Sciatic nerve (tissue), 2 donors: ENCODE results near the gene SART1. TPM values are rescaled to one million over a fixed set of nuclear protein-coding genes. Genes with fewer than 3 reads are reported as not detected.
"Not testable (repeated sequence)": the region's sequence is repeated elsewhere in the genome, so short reads cannot be mapped to it uniquely, and the experiment has no call there.

Source experiments
- ATAC-seq: fragments of 200-7000 bp; cut with Tn5 transposase; one replicate; pipeline ENCODE4 v1.9.1; 2020; ENCODE audit warnings: mild to moderate bottlenecking, moderate library complexity
- DNase-seq: peaks from one replicate; pipeline ENCODE4 v3.0.0-alpha.2; 2020; ENCODE audit warnings: low spot score
- intact Hi-C: fragments of 100-400 bp; cut with DNase I; formaldehyde crosslinking; loops from one replicate; pipeline ENCODE4 v1.14.2; 2022
- total RNA-seq: library from RNA; stranded (reverse); fragmentation: NEBNext Ultra II Directional; extraction: Animal tissue kit (Norgen Biotek cat#: 25700); gene quantifications from one replicate; pipeline ENCODE4 v1.2.1, GENCODE V29; 2021
- donor health status: DM: no; HTN: no; CAD: no.
- donor health status: DM: no; HTN: no; CAD: no.

Gene SART1
- total RNA-seq, 1 donor from 2014 or later = 51.0 TPM

DNA sequence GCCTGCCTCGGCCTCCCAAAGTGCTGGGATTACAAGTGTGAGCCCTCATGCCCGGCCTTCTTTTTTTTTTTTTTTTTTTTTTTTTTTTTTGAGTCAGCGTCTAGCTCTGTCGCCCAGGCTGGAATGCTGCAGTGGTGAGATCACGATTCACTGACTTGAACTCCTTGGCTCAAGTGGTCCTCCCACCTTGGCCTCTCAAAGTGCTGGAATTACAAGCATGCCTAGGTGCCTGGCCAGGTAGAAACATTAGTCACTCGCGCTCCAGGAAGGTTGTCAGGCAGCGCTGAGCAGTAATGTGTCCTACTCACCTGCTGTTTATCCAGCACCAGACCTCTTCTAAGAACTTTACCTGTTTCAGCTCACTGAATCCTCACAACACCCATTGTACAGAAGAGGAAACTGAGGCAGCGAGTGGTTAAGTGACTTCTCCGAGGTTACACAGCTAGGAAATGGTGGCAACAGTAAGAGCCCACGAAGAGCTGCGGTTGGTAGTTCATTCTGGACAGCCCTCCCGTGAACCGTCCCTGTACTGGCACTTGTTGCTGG lies 49.8 kb downstream of the SART1 start:
- ATAC-seq (no peak), DNase-seq (no peak)
- intact Hi-C loops = no loop called here

DNA sequence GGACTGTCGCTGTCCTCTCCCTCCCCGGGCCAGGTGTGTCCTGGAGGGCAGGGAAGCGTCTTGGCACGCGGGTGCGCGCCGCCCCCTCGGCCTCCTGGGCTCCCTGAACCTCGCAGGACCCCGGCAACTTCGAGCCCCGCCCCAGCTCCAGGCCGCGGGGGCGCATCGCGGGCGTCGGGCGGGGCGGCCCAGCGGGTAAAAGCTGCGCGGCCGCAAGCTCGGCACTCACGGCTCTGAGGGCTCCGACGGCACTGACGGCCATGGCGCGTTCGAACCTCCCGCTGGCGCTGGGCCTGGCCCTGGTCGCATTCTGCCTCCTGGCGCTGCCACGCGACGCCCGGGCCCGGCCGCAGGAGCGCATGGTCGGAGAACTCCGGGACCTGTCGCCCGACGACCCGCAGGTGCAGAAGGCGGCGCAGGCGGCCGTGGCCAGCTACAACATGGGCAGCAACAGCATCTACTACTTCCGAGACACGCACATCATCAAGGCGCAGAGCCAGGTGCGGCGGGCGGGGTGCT lies 50.3 kb downstream of the SART1 start, which contains the start of gene CST6:
Gene CST6 (plus strand): TSS at position 224 of the 519 bp plus-strand sequence. CDS start 37 bp downstream, at position 261.
- intact Hi-C loops = no loop called here
- ATAC-seq (no peak), DNase-seq (no peak)

GRCh38 chr11:66012371-66012945 lies 50.9 kb downstream of the SART1 start:
- no peak for DNase-seq
- intact Hi-C loops = no loop called here
- ATAC-seq = no peak

GRCh38 chr11:66012946-66013761 lies 51.6 kb downstream of the SART1 start:
- intact Hi-C loops = no loop called here
- ATAC-seq = no peak
- no peak for DNase-seq

GRCh38 chr11:66013762-66014100 lies 52.2 kb downstream of the SART1 start:
- ATAC-seq (no peak), DNase-seq (no peak)
- intact Hi-C loops = no loop called here

DNA sequence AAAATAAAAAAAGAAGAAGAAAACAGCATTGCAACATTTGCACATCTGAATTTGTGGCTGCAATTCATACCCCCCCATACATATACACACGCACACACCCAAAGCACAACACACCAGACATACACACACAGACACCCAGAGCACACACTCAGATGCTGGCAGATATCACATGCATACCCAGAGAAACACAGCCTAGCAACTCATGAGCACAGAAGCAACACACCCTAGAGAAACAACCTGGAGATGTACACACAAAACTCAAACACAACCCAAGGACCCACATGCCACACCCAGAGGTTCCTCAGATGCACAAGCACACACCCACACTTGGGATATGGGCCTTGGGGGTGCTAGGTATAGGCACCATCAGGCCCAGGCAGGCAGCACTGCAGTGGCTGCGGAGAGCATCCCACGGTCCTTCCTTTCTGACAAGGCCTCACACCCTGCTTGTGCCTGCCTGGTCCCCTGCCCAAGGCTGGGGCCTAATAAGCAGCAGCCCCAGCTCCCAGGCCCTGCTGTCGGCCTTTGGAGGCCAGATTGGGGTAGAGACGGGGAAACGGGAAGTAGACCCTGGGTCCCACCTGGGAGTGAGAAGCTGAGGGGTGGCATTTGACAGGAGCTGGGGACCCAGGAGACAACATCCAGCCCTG lies 53.4 kb downstream of the SART1 start:
- ATAC-seq = no peak
- intact Hi-C loops = no loop called here
- no peak for DNase-seq

DNA sequence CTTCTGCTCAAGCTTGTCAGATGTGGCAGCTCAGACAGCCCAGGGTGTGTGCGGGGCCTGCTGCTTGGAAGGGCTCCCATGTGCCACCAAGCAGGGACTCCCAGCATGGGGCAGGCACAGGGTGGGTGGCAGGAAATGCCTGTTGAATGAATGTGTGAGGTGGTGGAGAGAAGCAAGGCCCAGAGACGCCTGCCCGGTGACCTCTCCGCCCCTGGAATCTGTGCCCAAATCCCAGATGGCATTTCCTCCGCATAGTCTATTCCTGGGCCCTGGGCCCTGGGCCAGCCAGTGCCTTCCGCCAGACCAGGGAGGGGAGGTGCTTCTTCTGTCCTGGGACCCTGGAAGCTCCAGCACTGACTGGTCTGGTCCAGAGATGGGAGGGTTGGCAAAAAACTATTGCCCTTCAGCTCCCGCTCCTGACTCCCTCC lies 53.9 kb downstream of the SART1 start:
- DNase-seq (no peak), ATAC-seq (no peak)
- intact Hi-C loops = no loop called here

DNA sequence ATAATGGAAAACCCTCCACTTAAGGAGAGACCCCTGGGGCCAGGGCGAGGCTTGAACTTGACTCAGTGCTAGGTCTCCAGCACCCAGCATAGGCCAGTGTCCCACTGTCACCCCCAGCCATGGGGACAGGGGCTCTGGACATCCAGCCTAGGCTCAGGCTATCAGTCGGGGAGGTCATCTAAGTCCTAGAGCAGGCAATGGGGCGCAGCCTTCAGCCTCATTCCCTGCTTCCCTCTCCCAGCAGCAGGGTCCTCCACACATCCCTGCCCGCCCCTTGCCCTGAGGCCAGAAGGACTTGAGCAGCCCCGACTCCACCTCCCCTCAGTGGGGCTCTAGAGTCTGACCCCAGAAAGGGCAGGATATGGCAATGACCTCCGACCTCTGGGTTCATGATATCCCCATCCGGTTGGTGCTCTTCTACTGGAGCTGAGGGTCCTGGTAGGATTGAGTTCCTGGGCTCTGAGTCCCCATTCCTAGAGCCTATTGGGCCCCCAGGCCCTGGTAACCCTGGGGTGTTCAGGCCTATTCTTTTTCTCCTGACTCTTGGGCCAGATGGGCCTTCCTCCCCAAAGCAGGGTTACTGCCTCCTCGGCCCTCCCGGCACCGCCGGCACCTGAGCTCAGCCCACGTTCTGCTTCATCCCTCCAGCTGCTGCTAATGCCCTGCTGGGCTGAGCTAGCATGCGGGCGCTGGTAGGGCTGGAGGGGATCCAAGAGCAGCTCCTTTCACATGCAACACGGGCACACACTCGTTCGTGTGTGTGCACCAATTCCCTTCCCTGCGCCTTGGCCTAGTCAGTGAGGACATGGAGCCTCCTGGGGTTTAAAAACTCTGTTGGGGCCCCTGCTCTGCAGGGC lies 54.6 kb downstream of the SART1 start:
- intact Hi-C loops = no loop called here
- ATAC-seq (no peak), DNase-seq (no peak)

DNA sequence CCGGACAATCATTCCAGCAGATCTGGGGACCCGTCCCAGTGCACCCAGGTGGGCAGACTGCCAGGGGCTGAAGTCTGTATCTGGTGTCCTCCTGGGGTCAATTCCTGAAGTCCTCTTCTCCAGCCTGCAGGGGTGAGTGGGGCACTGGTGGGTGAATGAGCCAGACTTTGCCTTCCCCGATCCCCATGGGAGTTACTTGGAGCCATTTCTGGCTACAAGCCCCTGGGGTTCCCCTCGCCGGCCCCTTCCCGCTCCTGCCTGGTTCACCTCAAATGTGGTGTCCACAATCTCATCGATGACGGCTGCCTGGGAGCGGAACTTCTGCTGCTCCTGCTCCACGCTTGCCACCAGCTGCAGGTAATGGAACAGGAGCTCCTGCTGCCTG lies 55.3 kb downstream of the SART1 start:
- intact Hi-C loops = no loop called here
- ATAC-seq (no peak), DNase-seq (no peak)

GRCh38 chr11:66017321-66017720 lies 55.8 kb downstream of the SART1 start:
- ATAC-seq (no peak), DNase-seq (no peak)
- intact Hi-C loops = no loop called here

GRCh38 chr11:66020212-66020611 lies 58.7 kb downstream of the SART1 start:
- intact Hi-C loops = no loop called here
- ATAC-seq (no peak), DNase-seq (no peak)

GRCh38 chr11:66020618-66021357 lies 59.3 kb downstream of the SART1 start:
- no peak for DNase-seq
- intact Hi-C loops = no loop called here
- no peak for ATAC-seq

DNA sequence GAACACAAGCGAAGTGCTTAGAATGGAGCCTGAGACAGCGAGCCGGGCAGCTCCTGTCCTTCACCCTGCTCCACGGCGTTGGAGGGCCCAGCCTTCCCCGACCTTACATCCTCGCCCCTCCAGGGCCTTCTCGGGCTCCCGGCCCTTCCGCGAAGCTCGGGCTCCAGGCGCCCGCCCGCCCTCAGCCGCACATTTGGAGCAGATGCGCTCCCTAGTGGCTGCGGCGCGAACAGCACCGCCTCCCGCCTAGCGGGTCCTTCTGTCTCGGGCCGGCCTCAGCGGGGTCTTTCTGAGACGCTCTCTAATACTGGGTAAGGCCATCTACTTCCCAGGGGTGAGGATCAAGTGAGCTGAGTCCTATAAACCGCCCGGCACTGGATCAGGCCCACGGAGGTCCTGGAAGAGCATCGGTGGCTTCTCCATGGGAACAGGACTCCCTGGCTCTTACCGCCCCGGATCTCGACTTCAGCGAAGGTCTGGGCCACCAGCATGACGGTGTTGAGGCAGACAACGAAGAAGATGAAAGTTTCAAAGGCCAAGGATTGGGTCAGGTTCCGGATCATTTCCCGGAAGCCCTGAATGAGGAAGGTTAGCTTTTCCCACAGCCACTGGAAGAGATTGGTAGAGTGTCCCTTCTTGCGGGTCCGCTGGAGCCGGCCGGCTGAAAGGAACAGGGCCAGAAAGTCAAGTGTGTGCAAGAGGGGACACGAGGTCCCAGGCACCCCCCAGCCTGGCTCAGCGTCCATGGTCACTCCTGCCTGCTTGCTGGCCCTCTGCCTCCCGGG lies 61.1 kb downstream of the SART1 start:
- peak; percentile 84 for ATAC-seq
- intact Hi-C loops = no loop called here
- peak; percentile 84 for DNase-seq

DNA sequence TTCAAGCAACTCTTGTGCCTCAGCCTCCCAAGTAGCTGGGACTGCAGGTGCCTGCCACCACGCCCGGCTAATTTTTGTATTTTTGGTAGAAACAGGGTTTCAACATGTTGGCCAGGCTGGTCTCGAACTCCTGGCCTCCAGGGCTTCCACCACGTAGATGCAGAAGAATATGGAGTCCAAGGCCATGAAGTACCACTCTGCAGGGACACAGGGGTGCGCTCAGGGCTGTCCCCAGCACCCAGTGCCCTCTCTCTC lies 61.6 kb downstream of the SART1 start:
- DNase-seq, intact Hi-C loops, ATAC-seq: not testable (repeated sequence)

DNA sequence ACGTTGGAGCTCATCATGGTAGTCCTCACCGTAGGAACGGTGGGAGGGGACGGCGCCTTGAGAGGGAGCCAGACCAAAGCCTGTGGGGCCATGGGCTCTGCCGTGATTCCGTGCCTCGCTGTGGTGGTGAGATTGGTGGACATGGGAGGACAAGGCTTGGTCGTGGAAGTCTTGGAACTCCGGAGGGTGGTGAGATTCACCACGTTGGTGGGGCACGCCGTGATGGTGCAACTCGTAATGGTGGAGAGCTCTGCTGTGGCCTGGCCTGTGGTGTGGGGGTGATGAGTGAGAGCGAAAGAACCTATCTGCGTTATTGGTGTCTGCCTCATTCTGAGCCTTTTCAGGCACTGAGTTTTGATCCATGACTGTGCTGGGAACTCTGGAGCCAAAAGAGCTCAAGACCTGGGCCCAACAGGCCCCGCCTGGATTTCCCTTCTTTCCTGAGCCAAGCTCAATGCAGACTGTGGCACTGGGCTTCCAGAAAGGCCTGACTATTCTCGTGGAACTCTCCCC lies 64.5 kb downstream of the SART1 start, which contains the start of gene CATSPER1:
Gene CATSPER1 (minus strand): TSS at position 463 of the 513 bp plus-strand sequence. CDS start 100 bp downstream, at position 363.
- DNase-seq = no peak
- intact Hi-C loops = no loop called here
- ATAC-seq = no peak
